HepG2 (cell line): ENCODE data around the gene RMI1. TPM values are rescaled to one million over a fixed set of nuclear protein-coding genes. Genes with fewer than 3 reads are reported as not detected.
A peak's percentile ranks its signal among the peaks of the same experiment; 100 is the strongest.

ENCODE experiments used
- EEA1 ChIP-seq: sonication (generic); formaldehyde crosslinking; IDR thresholded peaks from 2 replicates; pipeline ENCODE4 v1.5.1; 2020; ENCODE audit warnings: mild to moderate bottlenecking, missing genetic modification reagents, borderline replicate concordance
- HDAC2 ChIP-seq: sonication (generic); formaldehyde crosslinking; IDR thresholded peaks from 2 replicates; pipeline ENCODE4 v1.4.0; 2020; ENCODE audit warnings: missing genetic modification reagents
- HOXA9 ChIP-seq: sonication (generic); formaldehyde crosslinking; IDR thresholded peaks from 2 replicates; pipeline ENCODE4 v1.8.1; 2022; ENCODE audit warnings: missing genetic modification reagents, mild to moderate bottlenecking, moderate library complexity, borderline replicate concordance
- ISL2 ChIP-seq: sonication (generic); formaldehyde crosslinking; IDR thresholded peaks from 2 replicates; pipeline ENCODE4 v1.5.0; 2020; ENCODE audit warnings: missing genetic modification reagents
- MAF1 ChIP-seq: sonication (generic); formaldehyde crosslinking; IDR thresholded peaks from 2 replicates; pipeline ENCODE4 v1.5.0; 2020; ENCODE audit warnings: missing genetic modification reagents, borderline replicate concordance
- MED1 ChIP-seq: sonication (generic); formaldehyde crosslinking; IDR thresholded peaks from 2 replicates; pipeline ENCODE4 v1.4.0; 2020; ENCODE audit warnings: missing genetic modification reagents
- NCOA5 ChIP-seq: sonication (generic); formaldehyde crosslinking; IDR thresholded peaks from 2 replicates; pipeline ENCODE4 v1.4.0; 2020; ENCODE audit warnings: missing genetic modification reagents
- NFE2L1 ChIP-seq: sonication (generic); formaldehyde crosslinking; IDR thresholded peaks from 2 replicates; pipeline ENCODE4 v1.4.0; 2020; ENCODE audit warnings: missing genetic modification reagents, mild to moderate bottlenecking, borderline replicate concordance
- POLR2AphosphoS2 ChIP-seq: IDR thresholded peaks from 2 replicates; pipeline ENCODE4 v1.6.1; 2011; ENCODE audit warnings: low read depth, low read length, improper control_type of control experiment
- SALL2 ChIP-seq: sonication (generic); formaldehyde crosslinking; IDR thresholded peaks from 2 replicates; pipeline ENCODE4 v1.8.1; 2023; ENCODE audit warnings: mild to moderate bottlenecking, missing genetic modification reagents, inconsistent platforms
- SRSF1 ChIP-seq: fragments of 200-400 bp; formaldehyde crosslinking; optimal IDR thresholded peaks from 2 replicates; pipeline ENCODE3; 2017; ENCODE audit warnings: mild to moderate bottlenecking, low read depth, low read length, moderate library complexity
- SSRP1 ChIP-seq: IDR thresholded peaks from 2 replicates; pipeline ENCODE4 v1.6.1; 2016; ENCODE audit warnings: control low read depth
- THAP8 ChIP-seq: sonication (generic); formaldehyde crosslinking; IDR thresholded peaks from 2 replicates; pipeline ENCODE4 v1.5.1; 2020; ENCODE audit warnings: missing genetic modification reagents, mild to moderate bottlenecking, borderline replicate concordance
- TOPORS ChIP-seq: sonication (generic); formaldehyde crosslinking; IDR thresholded peaks from 2 replicates; pipeline ENCODE4 v1.8.0; 2023; ENCODE audit warnings: mild to moderate bottlenecking, missing genetic modification reagents
- XBP1 ChIP-seq: sonication (generic); formaldehyde crosslinking; IDR thresholded peaks from 2 replicates; pipeline ENCODE4 v1.5.0; 2020; ENCODE audit warnings: missing genetic modification reagents
- ZFP36L2 ChIP-seq: sonication (generic); formaldehyde crosslinking; IDR thresholded peaks from 2 replicates; pipeline ENCODE4 v1.4.0; 2020; ENCODE audit warnings: missing genetic modification reagents
- ZNF263 ChIP-seq: sonication (generic); formaldehyde crosslinking; IDR thresholded peaks from 2 replicates; pipeline ENCODE4 v1.4.0; 2020; ENCODE audit warnings: missing genetic modification reagents
- ZNF446 ChIP-seq: sonication (generic); formaldehyde crosslinking; IDR thresholded peaks from 2 replicates; pipeline ENCODE4 v1.5.0; 2020; ENCODE audit warnings: mild to moderate bottlenecking, missing genetic modification reagents
- ZNF777 ChIP-seq: sonication (generic); formaldehyde crosslinking; IDR thresholded peaks from 2 replicates; pipeline ENCODE4 v1.4.0; 2020; ENCODE audit warnings: missing genetic modification reagents
- ZNF841 ChIP-seq: sonication (generic); formaldehyde crosslinking; IDR thresholded peaks from 2 replicates; pipeline ENCODE4 v1.8.1; 2023; ENCODE audit warnings: missing genetic modification reagents, borderline replicate concordance
- ZSCAN21 ChIP-seq: sonication (generic); formaldehyde crosslinking; IDR thresholded peaks from 2 replicates; pipeline ENCODE4 v1.8.0; 2022; ENCODE audit warnings: mild to moderate bottlenecking, missing genetic modification reagents, moderate library complexity, borderline replicate concordance
- ZSCAN25 ChIP-seq: sonication (generic); formaldehyde crosslinking; IDR thresholded peaks from 2 replicates; pipeline ENCODE4 v1.8.0; 2022; ENCODE audit warnings: mild to moderate bottlenecking, missing genetic modification reagents
- ZSCAN30 ChIP-seq: sonication (generic); formaldehyde crosslinking; IDR thresholded peaks from 2 replicates; pipeline ENCODE4 v1.5.0; 2020; ENCODE audit warnings: mild to moderate bottlenecking, missing genetic modification reagents
- ZSCAN9 ChIP-seq: IDR thresholded peaks from 2 replicates; pipeline ENCODE4 v1.6.1; 2016; ENCODE audit warnings: borderline replicate concordance
- polyA plus RNA-seq, 8 experiments: library from polyadenylated mRNA; depleted of rRNA in 3 of 8; stranded (reverse) in 7 of 8; unstranded in 1 of 8; fragments of >200 nt; fragmentation: Illumina TruSeq in 4 of 8; extraction: Trizol in 4 of 8; gene quantifications; 2 replicates each; pipeline versions ENCODE4 v1.2.1 to v1.2.3, GENCODE V29; 2011 to 2016; ENCODE audit warnings: low read depth in 4 of 8, missing spikeins in 1 of 8, mixed read lengths in 1 of 8; ENCODE audit not compliant: insufficient read depth in 1 of 8
- total RNA-seq, 5 experiments: library from RNA; depleted of rRNA; stranded (reverse); fragments of >200 nt; fragmentation: Illumina TruSeq; extraction: Trizol; gene quantifications; 2 replicates each; pipeline ENCODE4 v1.2.3, GENCODE V29; 2016; ENCODE audit warnings: low read depth in 1 of 5
- TF ChIP-seq, protein P1 (sequence below): sonication (generic); formaldehyde crosslinking; IDR thresholded peaks from 2 replicates; pipeline ENCODE4 v1.4.0; 2020; ENCODE audit warnings: missing genetic modification reagents, borderline replicate concordance
- TF ChIP-seq, protein P2 (sequence below): sonication (generic); formaldehyde crosslinking; IDR thresholded peaks from 2 replicates; pipeline ENCODE4 v1.5.1; 2020; ENCODE audit warnings: missing genetic modification reagents, mild to moderate bottlenecking, borderline replicate concordance
- TF ChIP-seq, protein P3 (sequence below): sonication (generic); IDR thresholded peaks from 2 replicates; pipeline ENCODE4 v1.6.1; 2016; ENCODE audit warnings: low read depth, borderline replicate concordance

RMI1 gene
- total and polyA plus RNA-seq, 2 of the 13 experiments (the other 11 are each of a cell fraction or from before 2014, with no cell fraction given), result 0.54 to 3.7 TPM

- TF ChIP-seq ZSCAN30 (no peak), POLR2AphosphoS2 (no peak), ZFP36L2 (CRISPR knock-in tag) (no peak), ZSCAN9 (CRISPR knock-in tag) (no peak), XBP1 (CRISPR knock-in tag) (no peak), ISL2 (CRISPR knock-in tag) (no peak), THAP8 (CRISPR knock-in tag) (no peak), ZNF446 (no peak), EEA1 (CRISPR knock-in tag) (0 out of 2 replicates have a peak, but pooled peaks have one; percentile 18), HDAC2 (CRISPR knock-in tag) (no peak), NFE2L1 (CRISPR knock-in tag) (no peak; the same call in 1 of the 2 replicates), MAF1 (no peak), ZNF841 (CRISPR knock-in tag) (no peak), NCOA5 (CRISPR knock-in tag) (no peak), SRSF1 (no peak), SSRP1 (no peak), ZSCAN25 (CRISPR knock-in tag) (no peak), ZSCAN21 (no peak), SALL2 (CRISPR knock-in tag) (no peak), ZNF777 (CRISPR knock-in tag) (no peak), HOXA9 (CRISPR knock-in tag) (no peak), TOPORS (no peak), MED1 (CRISPR knock-in tag) (no peak), ZNF263 (CRISPR knock-in tag) (no peak)
- TF ChIP-seq, protein P1, sequence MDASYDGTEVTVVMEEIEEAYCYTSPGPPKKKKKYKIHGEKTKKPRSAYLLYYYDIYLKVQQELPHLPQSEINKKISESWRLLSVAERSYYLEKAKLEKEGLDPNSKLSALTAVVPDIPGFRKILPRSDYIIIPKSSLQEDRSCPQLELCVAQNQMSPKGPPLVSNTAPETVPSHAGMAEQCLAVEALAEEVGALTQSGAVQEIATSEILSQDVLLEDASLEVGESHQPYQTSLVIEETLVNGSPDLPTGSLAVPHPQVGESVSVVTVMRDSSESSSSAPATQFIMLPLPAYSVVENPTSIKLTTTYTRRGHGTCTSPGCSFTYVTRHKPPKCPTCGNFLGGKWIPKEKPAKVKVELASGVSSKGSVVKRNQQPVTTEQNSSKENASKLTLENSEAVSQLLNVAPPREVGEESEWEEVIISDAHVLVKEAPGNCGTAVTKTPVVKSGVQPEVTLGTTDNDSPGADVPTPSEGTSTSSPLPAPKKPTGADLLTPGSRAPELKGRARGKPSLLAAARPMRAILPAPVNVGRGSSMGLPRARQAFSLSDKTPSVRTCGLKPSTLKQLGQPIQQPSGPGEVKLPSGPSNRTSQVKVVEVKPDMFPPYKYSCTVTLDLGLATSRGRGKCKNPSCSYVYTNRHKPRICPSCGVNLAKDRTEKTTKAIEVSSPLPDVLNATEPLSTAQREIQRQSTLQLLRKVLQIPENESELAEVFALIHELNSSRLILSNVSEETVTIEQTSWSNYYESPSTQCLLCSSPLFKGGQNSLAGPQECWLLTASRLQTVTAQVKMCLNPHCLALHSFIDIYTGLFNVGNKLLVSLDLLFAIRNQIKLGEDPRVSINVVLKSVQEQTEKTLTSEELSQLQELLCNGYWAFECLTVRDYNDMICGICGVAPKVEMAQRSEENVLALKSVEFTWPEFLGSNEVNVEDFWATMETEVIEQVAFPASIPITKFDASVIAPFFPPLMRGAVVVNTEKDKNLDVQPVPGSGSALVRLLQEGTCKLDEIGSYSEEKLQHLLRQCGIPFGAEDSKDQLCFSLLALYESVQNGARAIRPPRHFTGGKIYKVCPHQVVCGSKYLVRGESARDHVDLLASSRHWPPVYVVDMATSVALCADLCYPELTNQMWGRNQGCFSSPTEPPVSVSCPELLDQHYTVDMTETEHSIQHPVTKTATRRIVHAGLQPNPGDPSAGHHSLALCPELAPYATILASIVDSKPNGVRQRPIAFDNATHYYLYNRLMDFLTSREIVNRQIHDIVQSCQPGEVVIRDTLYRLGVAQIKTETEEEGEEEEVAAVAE (CRISPR knock-in tag), result peak; percentile 8; the same call in 1 of the 2 replicates
- TF ChIP-seq, protein P2, sequence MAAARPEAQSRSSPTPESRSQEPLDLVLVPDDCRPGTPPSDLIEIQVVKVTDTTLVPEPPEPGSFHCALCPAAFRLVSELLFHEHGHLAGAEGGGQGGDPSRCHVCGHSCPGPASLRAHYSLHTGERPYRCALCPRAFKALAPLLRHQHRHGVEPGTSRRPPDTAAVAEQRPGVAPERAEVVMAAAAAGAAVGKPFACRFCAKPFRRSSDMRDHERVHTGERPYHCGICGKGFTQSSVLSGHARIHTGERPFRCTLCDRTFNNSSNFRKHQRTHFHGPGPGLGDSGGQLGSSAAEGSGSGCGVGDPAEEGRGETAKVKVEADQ (CRISPR knock-in tag), result no peak
- TF ChIP-seq, protein P3, sequence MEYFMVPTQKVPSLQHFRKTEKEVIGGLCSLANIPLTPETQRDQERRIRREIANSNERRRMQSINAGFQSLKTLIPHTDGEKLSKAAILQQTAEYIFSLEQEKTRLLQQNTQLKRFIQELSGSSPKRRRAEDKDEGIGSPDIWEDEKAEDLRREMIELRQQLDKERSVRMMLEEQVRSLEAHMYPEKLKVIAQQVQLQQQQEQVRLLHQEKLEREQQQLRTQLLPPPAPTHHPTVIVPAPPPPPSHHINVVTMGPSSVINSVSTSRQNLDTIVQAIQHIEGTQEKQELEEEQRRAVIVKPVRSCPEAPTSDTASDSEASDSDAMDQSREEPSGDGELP, result no peak
These were observed 24.5 kb upstream of the RMI1 start (continued) for GRCh38 chr9:83956086-83956435.
